H9 (cell line): ENCODE data around the gene C9orf43. TPM values are rescaled to one million over a fixed set of nuclear protein-coding genes. Genes with fewer than 3 reads are reported as not detected.

Experiments used
- DNase-seq: peaks from one replicate; pipeline ENCODE4 v3.0.0-alpha.2; 2017
- H2AFZ ChIP-seq: one replicate; pipeline ENCODE4 v1.6.1; 2013; ENCODE audit warnings: mild to moderate bottlenecking, low read length, control low read depth, moderate library complexity
- H2AK5ac ChIP-seq: 2 replicates; pipeline ENCODE4 v1.6.1; 2013; ENCODE audit warnings: low read length, control low read depth, mixed read lengths; ENCODE audit not compliant: insufficient read length
- H2BK120ac ChIP-seq: one replicate; pipeline ENCODE4 v1.6.1; 2013; ENCODE audit warnings: low read depth, mild to moderate bottlenecking, low read length, control low read depth, inconsistent platforms; ENCODE audit not compliant: poor library complexity, severe bottlenecking
- H2BK12ac ChIP-seq: 2 replicates; pipeline ENCODE4 v1.6.1; 2013; ENCODE audit warnings: low read length, control low read depth, mixed read lengths, low read depth; ENCODE audit not compliant: insufficient read length
- H2BK15ac ChIP-seq: 2 replicates; pipeline ENCODE4 v1.6.1; 2013; ENCODE audit warnings: low read depth, low read length, control low read depth
- H2BK20ac ChIP-seq: one replicate; pipeline ENCODE4 v1.6.1; 2013; ENCODE audit warnings: low read depth, mild to moderate bottlenecking, low read length, control low read depth, inconsistent platforms; ENCODE audit not compliant: poor library complexity, severe bottlenecking
- H2BK5ac ChIP-seq: 2 replicates; pipeline ENCODE4 v1.6.1; 2013; ENCODE audit warnings: low read length, control low read depth, mixed read lengths; ENCODE audit not compliant: insufficient read length
- H3K14ac ChIP-seq: 2 replicates; pipeline ENCODE4 v1.6.1; 2013; ENCODE audit warnings: low read length, control low read depth; ENCODE audit not compliant: insufficient read depth
- H3K18ac ChIP-seq: 2 replicates; pipeline ENCODE4 v1.6.1; 2013; ENCODE audit warnings: low read depth, mild to moderate bottlenecking, mixed read lengths, low read length, control low read depth; ENCODE audit not compliant: insufficient read length
- H3K23ac ChIP-seq: 2 replicates; pipeline ENCODE4 v1.6.1; 2013; ENCODE audit warnings: low read length, control low read depth, mixed read lengths, low read depth; ENCODE audit not compliant: insufficient read length
- H3K23me2 ChIP-seq: 2 replicates; pipeline ENCODE4 v1.6.1; 2013; ENCODE audit warnings: low read depth, mild to moderate bottlenecking, mixed read lengths, low read length, control low read depth; ENCODE audit not compliant: insufficient read length, poor library complexity, severe bottlenecking
- H3K27ac ChIP-seq: 2 replicates; pipeline ENCODE4 v1.5.1; 2013; ENCODE audit warnings: low read length, control low read depth, mixed read lengths, low read depth; ENCODE audit not compliant: insufficient read length
- H3K27me3 ChIP-seq: 2 replicates; pipeline ENCODE4 v1.6.1; 2013; ENCODE audit warnings: low read length, control low read depth, inconsistent platforms; ENCODE audit not compliant: insufficient read depth
- H3K4ac ChIP-seq: 2 replicates; pipeline ENCODE4 v1.6.1; 2013; ENCODE audit warnings: low read depth, mild to moderate bottlenecking, control low read depth, inconsistent platforms, low read length, moderate library complexity
- H3K4me1 ChIP-seq: 2 replicates; pipeline ENCODE4 v1.6.1; 2013; ENCODE audit warnings: low read length, control low read depth, inconsistent platforms; ENCODE audit not compliant: insufficient read depth
- H3K4me2 ChIP-seq: 2 replicates; pipeline ENCODE4 v1.6.1; 2013; ENCODE audit warnings: low read length, control low read depth, mixed read lengths; ENCODE audit not compliant: insufficient read length, insufficient read depth
- H3K56ac ChIP-seq: 2 replicates; pipeline ENCODE4 v1.6.1; 2013; ENCODE audit warnings: low read depth, mild to moderate bottlenecking, mixed read lengths, low read length, control low read depth; ENCODE audit not compliant: insufficient read length
- H3K79me1 ChIP-seq: 2 replicates; pipeline ENCODE4 v1.6.1; 2013; ENCODE audit warnings: low read depth, mild to moderate bottlenecking, moderate library complexity, low read length, control low read depth, inconsistent platforms; ENCODE audit not compliant: insufficient read depth, poor library complexity, severe bottlenecking
- H3K79me2 ChIP-seq: 2 replicates; pipeline ENCODE4 v1.6.1; 2013; ENCODE audit warnings: low read length, control low read depth, inconsistent platforms; ENCODE audit not compliant: insufficient read depth
- H3K9ac ChIP-seq: 2 replicates; pipeline ENCODE4 v1.6.1; 2013; ENCODE audit warnings: low read length, control low read depth, mixed read lengths; ENCODE audit not compliant: insufficient read length; ENCODE audit errors: extremely low read depth
- H3K9me3 ChIP-seq: one replicate; pipeline ENCODE4 v1.6.1; 2013; ENCODE audit warnings: low read depth, low read length, inconsistent platforms; ENCODE audit not compliant: control insufficient read depth
- H3T11ph ChIP-seq: one replicate; pipeline ENCODE4 v1.6.1; 2013; ENCODE audit warnings: mild to moderate bottlenecking, low read length, control low read depth, inconsistent platforms
- H4K20me1 ChIP-seq: one replicate; pipeline ENCODE4 v1.6.1; 2013; ENCODE audit not compliant: control insufficient read depth, insufficient read length, insufficient read depth
- H4K5ac ChIP-seq: 2 replicates; pipeline ENCODE4 v1.6.1; 2013; ENCODE audit warnings: low read depth, mild to moderate bottlenecking, mixed read lengths, low read length, control low read depth; ENCODE audit not compliant: insufficient read length
- H4K8ac ChIP-seq: replicated peaks from 2 replicates; pipeline ENCODE4 v1.6.1; 2013; ENCODE audit warnings: low read length, control low read depth, mixed read lengths, low read depth; ENCODE audit not compliant: insufficient read length
- H4K91ac ChIP-seq: 2 replicates; pipeline ENCODE4 v1.6.1; 2013; ENCODE audit warnings: low read depth, mild to moderate bottlenecking, moderate library complexity, mixed read lengths, low read length, control low read depth; ENCODE audit not compliant: insufficient read length
- H3K27ac Mint-ChIP-seq, 3 experiments: 2 replicates in 2 of 3; 3 replicates in 1 of 3; pipeline ENCODE4 v1.8.0; 2020 to 2021; ENCODE audit warnings: mixed read lengths in 3 of 3, mild to moderate bottlenecking in 1 of 3, moderate library complexity in 1 of 3
- H3K27me3 Mint-ChIP-seq: 2 replicates; pipeline ENCODE4 v1.8.0; 2021; ENCODE audit warnings: low read depth, mild to moderate bottlenecking, moderate library complexity, mixed read lengths
- H3K36me3 Mint-ChIP-seq, 3 experiments: 2 replicates in 2 of 3; 3 replicates in 1 of 3; pipeline ENCODE4 v1.8.0; 2020 to 2021; ENCODE audit warnings: low read depth in 3 of 3, mixed read lengths in 3 of 3; ENCODE audit not compliant: insufficient read depth in 1 of 3
- H3K4me1 Mint-ChIP-seq, 2 experiments: 2 replicates each; pipeline ENCODE4 v1.8.0; 2020; ENCODE audit warnings: mixed read lengths in 2 of 2
- H3K4me3 Mint-ChIP-seq, 2 experiments: 2 replicates in 1 of 2; 3 replicates in 1 of 2; pipeline ENCODE4 v1.8.0; 2020 to 2021; ENCODE audit warnings: mild to moderate bottlenecking in 2 of 2, mixed read lengths in 2 of 2, moderate library complexity in 1 of 2
- H3K9me3 Mint-ChIP-seq, 2 experiments: 2 replicates in 1 of 2; 3 replicates in 1 of 2; pipeline ENCODE4 v1.8.0; 2020; ENCODE audit warnings: mild to moderate bottlenecking in 2 of 2, mixed read lengths in 2 of 2, moderate library complexity in 1 of 2
- CTCF ChIP-seq: fragments of 200-600 bp; sonication (generic); conservative IDR thresholded peaks from 3 replicates; pipeline ENCODE4 v1.8.0; 2021; ENCODE audit warnings: antibody characterized with exemption, mild to moderate bottlenecking
- WGBS: extraction: QIAGEN DNeasy Blood & Tissue Kit; methylation state at CpG from one replicate; pipeline ENCODE4 v1.1.7; 2013; ENCODE audit warnings: missing lambda C conversion rate, low lambda C conversion rate, mixed read lengths; ENCODE audit not compliant: insufficient read length; ENCODE audit errors: extremely low coverage; 5-methylcytosine and 5-hydroxymethylcytosine counted together
- total RNA-seq: library from RNA; stranded (reverse); gene quantifications from 2 replicates; pipeline ENCODE4 v1.2.1, GENCODE V29; 2021

The C9orf43 gene
- total RNA-seq, 1 experiment from 2014 or later, result 0.57 TPM

DNA sequence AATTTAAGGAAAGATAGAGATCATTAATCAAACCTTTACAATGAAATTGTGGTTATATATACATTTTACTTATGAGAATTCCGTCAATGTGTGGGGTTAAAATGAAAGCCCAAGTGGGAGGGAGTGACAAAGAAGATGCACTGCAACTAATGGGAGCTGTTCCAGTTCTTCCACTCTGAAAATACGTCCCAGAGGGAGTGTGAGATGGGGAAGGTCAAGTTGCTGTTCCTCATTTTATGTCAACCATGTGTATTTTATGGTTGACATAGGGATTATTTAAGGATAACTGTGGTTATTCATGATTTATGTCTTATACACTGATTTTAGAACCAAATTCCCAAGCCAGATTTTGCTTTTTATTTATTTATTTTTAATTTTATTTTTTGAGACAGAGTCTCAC, 38.8 kb downstream of the C9orf43 start:
- no peaks in the 10 kb centered on the region for H4K20me1 ChIP-seq
- no peak overlapping the region for H2BK12ac ChIP-seq
- Mint-ChIP-seq H3K4me3 (no peak overlapping the region), H3K9me3 (no peaks in the 10 kb centered on the region), H3K36me3 (no peaks in the 10 kb centered on the region), H3K27ac (no peak overlapping the region), H3K4me1 (peaks cover 7% of the 10 kb centered on the region in 2 experiments), H3K27me3 (no peaks in the 10 kb centered on the region)
- H2BK5ac ChIP-seq, result no peak overlapping the region
- no peak overlapping the region for H3T11ph ChIP-seq
- H3K79me1 ChIP-seq, result no peaks in the 10 kb centered on the region
- H3K18ac ChIP-seq, result no peak overlapping the region
- H4K8ac ChIP-seq, result no peak overlapping the region
- H3K9me3 ChIP-seq, result no peaks in the 10 kb centered on the region
- no peak overlapping the region for H4K5ac ChIP-seq
- TF ChIP-seq CTCF, result no peak
- H2AFZ ChIP-seq, result no peak overlapping the region
- no peak overlapping the region for H2AK5ac ChIP-seq
- no peak overlapping the region for H3K9ac ChIP-seq
- no peak overlapping the region for H3K14ac ChIP-seq
- no peak overlapping the region for H3K56ac ChIP-seq
- H3K27ac ChIP-seq, result no peak overlapping the region
- no peak overlapping the region for H4K91ac ChIP-seq
- H3K23me2 ChIP-seq, result no peaks in the 10 kb centered on the region
- no peaks in the 10 kb centered on the region; the same call in 1 of the 2 replicates for H3K4me1 ChIP-seq
- no peak for DNase-seq
- WGBS, result no CpG with 5 or more reads among the region's 2 CpGs
- H3K79me2 ChIP-seq, result no peaks in the 10 kb centered on the region
- H3K27me3 ChIP-seq, result no peaks in the 10 kb centered on the region
- no peak overlapping the region for H2BK20ac ChIP-seq
- no peak overlapping the region for H3K4me2 ChIP-seq
- no peak overlapping the region for H2BK15ac ChIP-seq
- H2BK120ac ChIP-seq, result no peak overlapping the region
- H3K23ac ChIP-seq, result no peak overlapping the region
- H3K4ac ChIP-seq, result no peak overlapping the region
